Measurements from ENCODE around the gene ING5.

ING5 gene

GRCh38 chr2:241672243-241673188, 29.3 kb upstream of the ING5 start:
- in situ Hi-C loops (cut with HindIII; ENCODE audit: low sequenced_read_pairs): no loop called here

- in situ Hi-C loops (cut with HindIII; ENCODE audit: low sequenced_read_pairs): no loop called here
Measured at GRCh38 chr2:241673189-241673663, 28.6 kb upstream of the ING5 start.

DNA sequence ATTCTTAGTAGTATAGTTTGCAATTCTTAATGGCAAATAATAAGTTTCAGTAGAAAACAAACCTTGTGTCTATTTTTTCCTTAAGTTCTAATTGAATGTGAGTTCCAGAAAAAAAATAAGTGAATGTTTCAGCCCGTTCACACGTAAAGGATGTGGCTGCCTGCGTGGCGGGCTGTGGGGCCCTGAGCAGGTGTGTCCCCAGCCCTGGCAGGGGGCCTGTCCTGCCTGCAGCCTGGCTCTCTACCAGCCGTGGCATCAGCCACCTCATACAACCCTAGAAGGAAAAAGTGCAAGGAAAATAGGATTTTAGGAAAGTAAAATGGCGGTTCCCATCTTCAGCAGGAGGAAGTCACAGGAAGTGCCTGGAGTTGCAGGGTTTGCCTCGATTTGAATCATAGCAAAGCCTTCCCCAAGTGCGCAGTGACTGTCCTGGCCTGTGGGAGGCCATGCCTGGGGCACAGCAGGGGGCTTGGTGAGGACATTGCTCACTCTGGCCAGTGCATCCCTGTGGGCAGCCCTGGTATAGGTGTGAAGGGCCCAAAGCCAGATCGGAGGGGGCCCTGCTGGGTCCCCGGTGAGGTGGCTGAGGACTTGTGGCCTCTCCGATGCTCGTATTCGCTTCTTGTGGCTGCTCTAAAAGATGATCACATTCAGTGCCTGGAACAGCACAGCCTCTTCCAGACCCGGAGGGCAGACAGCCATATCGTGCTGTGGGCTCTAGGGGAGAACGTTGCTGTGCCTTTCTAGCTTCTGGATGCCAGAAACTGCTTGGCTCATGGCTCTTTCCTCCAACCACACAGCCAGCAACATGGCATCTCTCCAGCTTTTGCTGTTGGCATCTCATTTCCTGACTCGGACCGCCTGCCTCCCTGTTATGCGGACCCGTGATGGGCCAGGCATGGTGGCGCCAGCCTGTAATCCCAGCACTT, 27.8 kb upstream of the ING5 start:
- in situ Hi-C loops (cut with HindIII; ENCODE audit: low sequenced_read_pairs): no loop called here

DNA sequence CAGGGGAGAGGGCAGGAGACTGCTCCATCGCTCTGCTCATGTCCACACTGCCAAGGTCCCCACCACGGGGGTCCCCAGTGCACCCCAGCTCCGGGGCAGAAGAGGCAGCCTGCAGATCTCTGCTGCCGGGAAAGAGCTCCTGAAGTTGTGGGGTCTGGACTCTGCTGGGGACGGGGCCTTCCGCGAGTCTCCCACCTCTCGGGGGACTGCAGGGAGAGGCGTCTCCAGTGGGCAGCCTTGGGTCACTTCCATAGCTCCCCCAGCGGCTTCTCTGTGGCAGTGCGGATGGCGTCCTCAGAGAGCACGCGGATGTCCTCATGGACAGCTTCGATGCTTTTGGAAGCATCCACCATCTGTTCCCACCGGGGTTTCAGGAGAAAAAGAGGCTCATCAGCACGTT, 26.0 kb upstream of the ING5 start:
- in situ Hi-C loops (cut with HindIII; ENCODE audit: low sequenced_read_pairs): no loop called here

- in situ Hi-C loops (cut with HindIII; ENCODE audit: low sequenced_read_pairs): no loop called here
Measured at GRCh38 chr2:241676665-241677064, 25.2 kb upstream of the ING5 start.

DNA sequence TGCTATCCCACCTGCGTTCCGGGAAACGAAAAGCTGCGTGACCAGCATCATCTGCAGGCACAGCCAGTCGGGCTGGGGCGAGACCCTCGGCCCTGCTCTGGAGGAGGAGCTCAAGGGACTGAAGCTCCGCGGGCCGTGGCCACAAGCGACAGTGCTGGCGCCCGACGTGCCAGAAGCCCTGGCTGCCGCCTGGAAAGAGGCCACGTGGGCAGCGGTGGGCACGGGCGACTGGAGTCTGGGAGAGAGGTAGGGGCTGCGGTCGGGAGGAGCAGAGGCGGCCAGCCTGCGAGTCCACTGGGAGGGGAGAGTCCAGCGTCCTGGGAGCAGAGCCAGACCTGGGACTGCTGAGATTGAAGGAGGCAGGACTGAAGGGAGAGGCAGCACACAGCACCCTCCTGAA, 24.4 kb upstream of the ING5 start:
- in situ Hi-C loops (cut with HindIII; ENCODE audit: low sequenced_read_pairs): no loop called here

- in situ Hi-C loops (cut with HindIII; ENCODE audit: low sequenced_read_pairs): no loop called here
Measured at GRCh38 chr2:241678307-241678706, 23.5 kb upstream of the ING5 start.

- in situ Hi-C loops (cut with HindIII; ENCODE audit: low sequenced_read_pairs): no loop called here
Measured at GRCh38 chr2:241678784-241679540, 22.9 kb upstream of the ING5 start.

DNA sequence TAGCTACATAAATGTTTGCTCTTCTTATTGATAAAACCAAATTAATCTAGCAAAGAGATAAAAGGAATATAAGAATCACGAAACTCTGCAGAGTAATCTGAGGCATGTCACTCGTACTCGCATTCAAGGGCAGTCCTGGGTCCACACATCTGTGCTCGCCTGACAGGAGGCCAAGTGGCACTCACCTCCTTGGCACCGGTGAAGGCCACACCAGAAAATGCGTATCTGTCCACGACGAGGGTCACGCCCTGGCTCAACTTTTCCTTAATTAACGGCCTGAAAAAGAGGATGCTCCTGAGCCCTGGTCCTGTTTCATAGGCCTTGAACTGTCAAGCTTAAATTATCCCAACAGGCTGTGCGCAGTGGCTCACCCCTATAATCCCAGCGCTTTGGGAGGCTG, 21.8 kb upstream of the ING5 start:
- in situ Hi-C loops (cut with HindIII; ENCODE audit: low sequenced_read_pairs): no loop called here

GRCh38 chr2:241680827-241681599, 20.8 kb upstream of the ING5 start:
- in situ Hi-C loops (cut with HindIII; ENCODE audit: low sequenced_read_pairs): no loop called here

GRCh38 chr2:241686324-241686649, 15.6 kb upstream of the ING5 start:
- in situ Hi-C loops (cut with HindIII; ENCODE audit: low sequenced_read_pairs): no loop called here

- in situ Hi-C loops (cut with HindIII; ENCODE audit: low sequenced_read_pairs): no loop called here
Measured at GRCh38 chr2:241686650-241687425, 15.0 kb upstream of the ING5 start, which contains the start of gene DTYMK. TSS of gene DTYMK (minus strand) at chr2:241686815. CDS start at chr2:241686783, 32 bp downstream.

DNA sequence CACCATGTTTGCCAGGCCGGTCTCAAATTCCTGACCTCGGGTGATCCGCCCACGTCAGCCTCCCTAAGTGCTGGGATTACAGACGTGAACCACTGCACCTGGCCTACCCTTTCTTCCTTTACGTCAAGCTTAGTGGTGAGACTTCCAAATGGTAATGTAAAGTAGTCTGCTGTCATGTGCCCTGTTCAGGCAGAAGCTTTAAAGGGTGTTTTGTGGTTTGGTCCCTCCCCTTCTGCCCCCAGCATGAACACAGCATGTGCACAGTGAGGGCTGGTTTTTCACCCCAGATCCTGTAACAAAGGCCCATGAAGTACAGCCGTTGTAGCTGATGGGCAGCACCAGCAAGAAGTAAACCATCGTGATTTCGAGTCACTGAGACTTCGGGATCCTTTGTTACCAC, 12.5 kb upstream of the ING5 start:
- in situ Hi-C loops (cut with HindIII; ENCODE audit: low sequenced_read_pairs): no loop called here

DNA sequence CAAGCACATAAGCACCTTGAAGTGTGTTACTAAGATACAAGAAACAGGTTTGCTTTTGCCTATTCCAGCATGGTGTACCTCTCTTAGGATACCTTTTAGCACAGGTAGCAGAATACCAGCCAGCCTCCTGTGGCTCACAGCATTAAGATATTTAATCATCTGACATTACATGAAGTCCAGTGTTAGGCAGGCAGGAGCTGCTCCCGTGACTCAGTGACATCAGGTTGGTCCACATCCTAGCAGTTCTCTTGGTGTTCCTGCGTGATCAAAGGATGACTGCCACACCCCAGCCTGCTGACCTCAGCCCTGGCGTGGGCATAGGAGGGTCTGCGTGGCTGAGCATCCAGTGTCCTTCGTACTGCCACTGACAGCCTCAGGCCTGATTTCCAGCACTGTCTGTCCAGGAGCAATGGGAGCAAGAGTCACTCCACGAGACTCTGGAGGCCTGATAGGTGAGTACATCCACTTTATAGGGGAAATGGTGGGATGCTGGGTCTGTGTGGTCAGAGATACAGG, 11.6 kb upstream of the ING5 start:
- in situ Hi-C loops (cut with HindIII; ENCODE audit: low sequenced_read_pairs): no loop called here

GRCh38 chr2:241692448-241692847, 9.4 kb upstream of the ING5 start:
- in situ Hi-C loops (cut with HindIII; ENCODE audit: low sequenced_read_pairs): no loop called here

DNA sequence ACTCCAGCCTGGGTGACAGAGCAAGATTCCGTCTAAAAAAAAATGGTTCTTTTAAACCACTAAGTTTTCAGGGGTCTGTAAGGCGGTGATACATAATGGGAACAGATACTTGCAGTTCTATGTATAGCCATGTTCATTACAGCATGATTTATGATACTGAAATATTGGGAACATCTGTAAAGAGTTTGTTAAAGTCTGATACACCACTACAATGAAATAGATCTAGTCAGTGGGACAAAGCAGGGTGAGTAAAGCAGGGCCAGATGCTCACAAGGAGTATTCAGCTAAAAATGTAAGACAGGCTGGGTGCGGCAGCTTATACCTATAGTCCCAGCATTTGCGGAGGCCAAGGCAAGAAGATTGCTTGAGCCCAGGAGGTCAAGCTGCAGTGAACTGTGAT, 6.2 kb upstream of the ING5 start:
- in situ Hi-C loops (cut with HindIII; ENCODE audit: low sequenced_read_pairs): no loop called here

GRCh38 chr2:241701149-241701398, 765 bp upstream of the ING5 start:
- in situ Hi-C loops (cut with HindIII; ENCODE audit: low sequenced_read_pairs): no loop called here

DNA sequence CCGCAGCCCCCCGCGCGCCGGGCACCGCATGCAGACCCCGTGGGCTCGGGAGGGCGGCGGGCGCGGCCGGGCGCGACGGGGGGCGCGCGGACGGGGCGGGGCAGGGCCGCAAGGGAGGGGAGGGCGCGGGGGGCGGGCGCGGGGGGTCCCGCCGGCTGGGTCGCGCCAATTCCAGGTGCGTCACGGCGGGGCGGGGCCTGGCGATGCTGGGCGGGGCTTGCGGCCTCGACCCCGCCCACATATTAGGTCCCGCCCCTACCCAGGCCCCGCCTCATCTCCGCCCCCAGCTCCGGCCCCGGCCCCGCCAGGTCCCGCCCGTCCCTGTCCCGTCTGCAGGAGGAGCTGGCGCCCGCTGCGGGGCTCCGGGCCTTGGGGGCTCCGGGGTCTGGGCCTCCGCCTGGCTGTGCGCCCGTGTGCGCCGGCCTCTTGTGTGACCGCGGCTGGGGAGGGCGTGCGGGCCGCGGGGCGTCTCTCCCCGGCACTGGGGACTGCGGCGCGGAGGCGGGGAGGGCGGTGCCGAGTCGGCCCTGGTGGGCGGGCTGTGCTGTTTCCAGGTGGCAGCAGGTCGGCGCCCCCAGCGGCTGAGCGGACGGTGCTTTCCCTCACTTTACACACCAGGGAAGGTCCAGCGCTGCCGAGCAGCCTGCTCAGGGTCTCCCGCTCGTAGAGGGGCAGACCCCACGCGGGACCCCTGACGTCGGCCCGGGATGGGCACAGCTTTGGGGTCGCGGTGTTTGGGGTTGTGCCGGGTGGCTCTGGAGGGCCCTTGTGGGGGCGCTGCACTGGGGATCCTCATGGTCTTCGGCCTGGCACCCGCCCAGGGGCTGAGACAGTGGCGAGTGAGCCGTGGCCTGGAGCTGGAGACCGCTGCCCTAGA, 554 bp downstream of the ING5 start:
- in situ Hi-C loops (cut with HindIII; ENCODE audit: low sequenced_read_pairs): no loop called here

Data from DLD1 (cell line).